ENCODE data around the gene MCUB.
A peak's percentile ranks its signal among the peaks of the same experiment; 100 is the strongest.

Gene MCUB

GRCh38 chr4:109729117-109729717 is 169.2 kb downstream of the MCUB start:
- H3K9ac ChIP-seq (ENCODE audit: low read depth, low read length) = peak overlapping the region; percentile 81
- no peaks in the 10 kb centered on the region for H3K4me1 ChIP-seq (ENCODE audit: insufficient read depth, low read length)
- no peaks in the 10 kb centered on the region for H3K9me3 ChIP-seq (ENCODE audit: control insufficient read depth, insufficient read depth, low read length)
- H3K36me3 ChIP-seq (ENCODE audit: insufficient read depth, low read length) = no peaks in the 10 kb centered on the region

GRCh38 chr4:109729718-109730618 is 169.9 kb downstream of the MCUB start, which contains the start of gene PLA2G12A:
Gene PLA2G12A, minus strand, starts transcription at chr4:109730070. Its CDS starts 261 bp downstream, at chr4:109729809.
- Histone ChIP-seq H3K9ac (ENCODE audit: low read depth, low read length) (peak within 1 kb of the TSS; percentile 81), H3K4me1 (ENCODE audit: insufficient read depth, low read length) (no peaks in the 10 kb centered on the region), H3K9me3 (ENCODE audit: control insufficient read depth, insufficient read depth, low read length) (no peaks in the 10 kb centered on the region), H3K36me3 (ENCODE audit: insufficient read depth, low read length) (no peaks in the 10 kb centered on the region)

- H3K36me3 ChIP-seq (ENCODE audit: insufficient read depth, low read length) = no peaks in the 10 kb centered on the region
- H3K4me1 ChIP-seq (ENCODE audit: insufficient read depth, low read length) = no peaks in the 10 kb centered on the region
Observed at GRCh38 chr4:109730619-109731545, 170.8 kb downstream of the MCUB start.

GRCh38 chr4:109733728-109734127 is 173.7 kb downstream of the MCUB start:
- no peaks in the 10 kb centered on the region for H3K36me3 ChIP-seq (ENCODE audit: insufficient read depth, low read length)
- H3K9me3 ChIP-seq (ENCODE audit: control insufficient read depth, insufficient read depth, low read length) = no peaks in the 10 kb centered on the region
- H3K9ac ChIP-seq (ENCODE audit: low read depth, low read length) = no peak overlapping the region
- H3K4me1 ChIP-seq (ENCODE audit: insufficient read depth, low read length) = 0 out of 2 replicates have a peak, but pooled peaks cover 3% of the 10 kb centered on the region

More at GRCh38 chr4:109730619-109731545, 170.8 kb downstream of the MCUB start:
- Histone ChIP-seq H3K9me3 (ENCODE audit: control insufficient read depth, insufficient read depth, low read length) (no peaks in the 10 kb centered on the region), H3K9ac (ENCODE audit: low read depth, low read length) (peak overlapping the region; percentile 77)

GRCh38 chr4:109735566-109736365 is 175.7 kb downstream of the MCUB start:
- H3K9ac ChIP-seq (ENCODE audit: low read depth, low read length) = no peak overlapping the region
- H3K36me3 ChIP-seq (ENCODE audit: insufficient read depth, low read length) = no peaks in the 10 kb centered on the region
- H3K9me3 ChIP-seq (ENCODE audit: control insufficient read depth, insufficient read depth, low read length) = no peaks in the 10 kb centered on the region
- H3K4me1 ChIP-seq (ENCODE audit: insufficient read depth, low read length) = 0 out of 2 replicates have a peak, but pooled peaks cover 5% of the 10 kb centered on the region
